Effector memory CD4-positive, alpha-beta T cell (primary cell): Measurements from ENCODE around the gene SRGAP2C.
A peak's percentile ranks its signal among the peaks of the same experiment; 100 is the strongest.
"Not testable (repeated sequence)": the region's sequence is repeated elsewhere in the genome, so short reads cannot be mapped to it uniquely, and the experiment has no call there.

Source experiments
- DNase-seq, 3 donors: peaks; one replicate each; pipeline ENCODE4 v3.0.0-alpha.2; 2020
- H3K27ac ChIP-seq: 2 replicates; pipeline ENCODE4 v1.7.0; 2013; ENCODE audit warnings: mild to moderate bottlenecking, low read length, moderate library complexity; ENCODE audit not compliant: insufficient read depth, poor library complexity, severe bottlenecking
- H3K27me3 ChIP-seq: replicated peaks from 2 replicates; pipeline ENCODE4 v1.7.0; 2013; ENCODE audit warnings: mild to moderate bottlenecking, low read length; ENCODE audit not compliant: insufficient read depth, control insufficient read depth, poor library complexity, severe bottlenecking
- H3K36me3 ChIP-seq: 2 replicates; pipeline ENCODE4 v1.7.0; 2013; ENCODE audit warnings: mild to moderate bottlenecking, low read length, moderate library complexity; ENCODE audit not compliant: control insufficient read depth, insufficient read depth
- H3K4me1 ChIP-seq: 2 replicates; pipeline ENCODE4 v1.7.0; 2013; ENCODE audit warnings: low read length, mild to moderate bottlenecking; ENCODE audit not compliant: control insufficient read depth, insufficient read depth, poor library complexity, severe bottlenecking
- H3K4me3 ChIP-seq: 2 replicates; pipeline ENCODE4 v1.7.0; 2013; ENCODE audit warnings: low read length, low read depth, mild to moderate bottlenecking; ENCODE audit not compliant: insufficient read depth, poor library complexity, severe bottlenecking
- H3K9me3 ChIP-seq: 2 replicates; pipeline ENCODE4 v1.7.0; 2013; ENCODE audit warnings: mild to moderate bottlenecking, low read length, moderate library complexity; ENCODE audit not compliant: control insufficient read depth
- total RNA-seq, 3 donors: gene quantifications; one replicate each; lab custom pipeline; 2026; lab: John Stamatoyannopoulos, UW

The SRGAP2C gene
- total RNA-seq: 11.4 to 11.7 (median 11.6) reads per million in 3 donors

- not testable (repeated sequence) for H3K4me3 ChIP-seq, H3K27me3 ChIP-seq, H3K4me1 ChIP-seq, H3K27ac ChIP-seq, H3K36me3 ChIP-seq, H3K9me3 ChIP-seq
- DNase-seq: peak; percentile 89 to 93 (median 91)
Observed at GRCh38 chr1:121184290-121185127, at the start of gene SRGAP2C, which contains the start of gene FAM72B. SRGAP2C (plus strand) TSS chr1:121184975; CDS start chr1:121187447, 2,472 bp downstream. FAM72B (minus strand) TSS chr1:121184340; CDS start chr1:121183489, 851 bp downstream.

DNA sequence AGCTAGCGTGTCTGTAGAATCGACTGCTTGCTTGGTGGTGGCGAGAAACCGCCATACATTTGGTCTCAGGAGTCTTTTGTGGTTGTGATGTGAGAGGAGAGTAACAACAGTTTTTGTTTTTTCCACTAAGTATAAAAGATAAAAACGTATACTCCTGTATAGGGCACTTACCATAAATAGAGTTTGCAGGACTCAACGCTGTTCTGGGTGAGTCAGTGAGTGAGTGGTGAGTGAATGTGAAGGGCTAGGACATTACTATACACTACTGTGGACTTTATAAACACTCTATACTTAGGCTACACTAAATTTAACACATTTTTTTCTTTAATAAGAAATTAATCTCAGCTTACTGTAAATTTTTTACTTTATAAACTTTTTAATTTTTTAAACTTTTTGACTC is 44.4 kb upstream of the SRGAP2C start:
- not testable (repeated sequence) for DNase-seq, H3K4me1 ChIP-seq, H3K36me3 ChIP-seq, H3K27ac ChIP-seq, H3K27me3 ChIP-seq, H3K9me3 ChIP-seq, H3K4me3 ChIP-seq

GRCh38 chr1:121148489-121149190 is 36.1 kb upstream of the SRGAP2C start:
- H3K27me3 ChIP-seq, DNase-seq, H3K36me3 ChIP-seq, H3K9me3 ChIP-seq, H3K4me1 ChIP-seq, H3K27ac ChIP-seq, H3K4me3 ChIP-seq: not testable (repeated sequence)

GRCh38 chr1:121151294-121151693 is 33.5 kb upstream of the SRGAP2C start:
- H3K36me3 ChIP-seq, H3K4me1 ChIP-seq, DNase-seq, H3K27me3 ChIP-seq, H3K27ac ChIP-seq, H3K4me3 ChIP-seq, H3K9me3 ChIP-seq: not testable (repeated sequence)

DNA sequence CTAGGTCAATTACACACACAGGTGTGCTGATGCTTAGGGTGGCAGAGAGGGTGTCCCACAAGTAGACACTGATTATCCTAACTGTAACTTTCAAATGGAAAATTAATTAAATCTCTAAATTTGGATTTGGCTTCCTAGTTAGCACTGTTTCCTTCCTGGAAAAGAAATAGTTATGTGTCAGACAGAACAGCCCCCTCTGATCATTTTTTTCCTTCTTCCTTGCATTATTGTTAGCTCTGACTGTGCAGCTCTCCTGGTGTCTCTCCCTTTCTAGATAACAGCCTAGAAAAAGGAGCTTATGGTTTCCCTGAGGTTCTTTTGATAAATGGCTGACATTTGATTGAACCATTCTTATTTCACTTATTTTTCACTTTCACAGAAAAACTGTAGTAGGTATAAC is 32.0 kb upstream of the SRGAP2C start:
- H3K9me3 ChIP-seq, H3K27me3 ChIP-seq, H3K4me1 ChIP-seq, H3K36me3 ChIP-seq, H3K27ac ChIP-seq, DNase-seq, H3K4me3 ChIP-seq: not testable (repeated sequence)

GRCh38 chr1:121154811-121155210 is 30.0 kb upstream of the SRGAP2C start:
- H3K9me3 ChIP-seq, H3K4me3 ChIP-seq, H3K27me3 ChIP-seq, DNase-seq, H3K4me1 ChIP-seq, H3K27ac ChIP-seq, H3K36me3 ChIP-seq: not testable (repeated sequence)

GRCh38 chr1:121155671-121156358 is 29.0 kb upstream of the SRGAP2C start:
- not testable (repeated sequence) for H3K4me1 ChIP-seq, H3K4me3 ChIP-seq, H3K36me3 ChIP-seq, H3K27me3 ChIP-seq, DNase-seq, H3K9me3 ChIP-seq, H3K27ac ChIP-seq

DNA sequence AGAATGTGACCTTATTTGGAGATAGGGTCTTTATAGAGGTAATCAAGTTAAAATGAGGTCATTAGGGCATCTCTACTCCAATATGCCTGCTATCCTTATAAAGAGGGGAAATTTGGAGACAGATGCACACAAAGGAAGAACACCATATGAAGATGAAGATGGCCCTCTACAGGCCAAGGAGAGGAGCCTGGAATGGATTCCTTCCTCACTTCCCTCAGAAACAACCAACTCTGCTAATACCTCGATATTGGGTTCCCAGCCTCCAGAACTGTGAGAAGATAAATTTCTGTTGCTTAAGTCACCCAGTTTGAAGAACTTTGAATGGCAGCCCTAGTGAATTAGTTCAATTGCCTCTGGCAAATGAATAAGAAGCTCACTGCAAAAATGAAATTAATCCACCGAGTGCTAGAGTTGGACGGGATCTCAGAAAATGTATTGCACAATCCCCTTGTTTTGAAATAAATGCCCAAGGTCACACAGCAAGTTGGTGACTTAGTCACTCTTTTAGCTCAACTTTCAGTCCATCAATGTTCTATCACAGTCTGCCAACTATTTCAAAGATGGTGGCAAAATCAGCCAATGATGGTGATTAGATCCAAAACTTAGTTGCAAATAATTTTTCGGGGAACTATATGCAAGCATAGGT is 27.7 kb upstream of the SRGAP2C start:
- not testable (repeated sequence) for H3K9me3 ChIP-seq, H3K4me3 ChIP-seq, H3K4me1 ChIP-seq, H3K27me3 ChIP-seq, DNase-seq, H3K27ac ChIP-seq, H3K36me3 ChIP-seq

DNA sequence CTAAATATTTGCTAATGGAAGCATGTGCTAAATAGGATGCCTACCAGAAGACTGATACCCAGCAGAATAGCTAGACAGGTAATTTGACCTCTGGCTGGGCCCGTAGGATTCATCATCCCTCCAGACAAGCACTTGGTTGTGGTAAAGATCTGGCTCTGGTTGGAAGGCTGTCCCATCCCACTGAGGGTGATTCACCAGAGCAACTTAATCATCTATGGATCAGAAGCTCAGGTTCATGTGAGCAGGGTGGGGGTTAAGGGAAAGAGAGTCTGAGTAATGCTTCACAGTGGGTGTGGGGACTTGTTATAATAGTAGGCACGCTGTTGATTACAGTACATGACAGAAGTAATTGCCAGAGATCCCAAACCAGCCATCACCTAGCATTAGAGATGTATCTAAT is 27.2 kb upstream of the SRGAP2C start:
- not testable (repeated sequence) for H3K36me3 ChIP-seq, H3K27me3 ChIP-seq, H3K4me1 ChIP-seq, H3K4me3 ChIP-seq, DNase-seq, H3K27ac ChIP-seq, H3K9me3 ChIP-seq
